NOMO-1 treated with dmso at 0.1 percent for 144 hours (cell line): ENCODE results near the gene CCR5.
"Not testable (repeated sequence)": the region's sequence is repeated elsewhere in the genome, so short reads cannot be mapped to it uniquely, and the experiment has no call there.

ENCODE experiments used
- DNase-seq: peaks from one replicate; lab custom pipeline; 2025; ENCODE audit not compliant: unreplicated experiment; lab: John Stamatoyannopoulos, UW

Gene CCR5

DNA sequence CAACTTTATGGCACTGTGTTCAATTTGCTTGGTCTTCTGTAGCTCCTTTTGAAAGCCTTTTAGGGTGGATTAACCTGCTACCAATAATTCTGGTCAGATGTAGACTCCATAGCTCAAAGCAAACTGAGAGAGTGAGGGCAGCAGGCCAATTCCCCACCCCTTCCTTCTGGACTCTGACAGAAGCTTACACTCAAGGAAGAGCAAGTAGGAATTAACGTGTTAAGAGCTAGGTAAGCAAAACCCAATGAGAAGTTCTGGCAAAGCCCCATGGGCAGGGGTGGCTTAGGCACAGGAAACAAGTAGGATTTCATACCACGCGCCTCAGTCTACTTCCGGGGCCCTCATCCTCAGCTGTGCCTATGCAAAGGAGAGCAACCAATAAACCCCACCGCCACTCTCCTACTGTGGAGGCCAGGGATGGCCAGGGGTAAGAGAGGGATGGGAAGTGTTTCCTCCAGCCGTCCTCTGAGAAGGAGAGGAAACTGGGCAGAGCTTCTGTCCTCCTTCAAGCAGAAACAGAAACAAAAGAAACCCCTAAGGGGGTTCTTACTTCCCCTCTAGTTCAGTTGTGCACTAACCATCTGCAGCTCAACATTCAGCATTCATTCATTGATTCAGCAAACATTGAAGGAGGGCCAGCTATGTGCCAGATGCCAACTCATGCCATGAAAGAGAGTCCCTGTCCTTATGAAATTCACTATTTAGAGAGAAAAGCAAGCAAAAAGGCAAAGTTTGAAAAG, 12.6 kb downstream of the CCR5 start:
- no peak for DNase-seq

DNA sequence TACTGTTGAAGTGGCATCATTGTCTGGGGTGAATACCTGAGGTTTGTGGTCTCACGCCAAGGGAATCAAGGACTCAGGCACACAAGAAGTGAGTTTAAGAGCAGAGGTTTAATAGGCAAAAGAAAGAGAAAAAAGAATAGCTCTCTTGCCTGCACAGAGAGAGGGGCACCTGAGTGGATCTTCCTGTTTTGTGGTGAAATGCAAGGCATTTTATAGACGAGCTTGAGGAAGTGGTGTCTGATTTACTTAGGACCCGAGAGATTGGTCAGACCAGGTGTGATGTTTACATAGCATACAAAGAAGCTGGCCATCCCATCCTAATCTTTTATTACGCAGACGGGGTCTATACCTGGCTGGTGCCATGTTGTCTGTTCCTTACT, 13.2 kb downstream of the CCR5 start:
- peak; percentile 39 for DNase-seq

GRCh38 chr3:46386205-46386604, 15.5 kb downstream of the CCR5 start:
- peak; percentile 54 for DNase-seq

- DNase-seq, result not testable (repeated sequence)
These were observed 18.1 kb downstream of the CCR5 start for GRCh38 chr3:46388847-46389246.

DNA sequence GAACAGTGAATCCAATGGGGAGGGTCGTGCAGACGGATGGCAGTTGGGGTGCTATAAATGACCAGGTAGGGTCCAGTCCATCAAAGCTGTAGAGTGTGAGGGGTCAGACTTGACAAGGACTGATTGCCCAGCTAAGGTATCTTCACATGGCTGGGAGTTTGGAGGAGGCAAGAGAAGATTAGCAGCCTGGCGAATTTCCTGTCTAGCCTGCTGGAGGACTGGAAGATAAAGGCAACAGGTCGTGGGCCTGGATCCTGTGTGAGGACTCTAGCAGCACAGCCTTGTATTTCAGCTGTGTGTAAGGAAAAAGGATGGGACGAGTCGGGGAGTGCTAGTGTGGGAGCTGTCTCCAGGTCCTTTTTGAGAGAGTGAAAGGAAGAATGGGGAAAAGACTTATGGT, 18.6 kb downstream of the CCR5 start:
- no peak for DNase-seq

DNA sequence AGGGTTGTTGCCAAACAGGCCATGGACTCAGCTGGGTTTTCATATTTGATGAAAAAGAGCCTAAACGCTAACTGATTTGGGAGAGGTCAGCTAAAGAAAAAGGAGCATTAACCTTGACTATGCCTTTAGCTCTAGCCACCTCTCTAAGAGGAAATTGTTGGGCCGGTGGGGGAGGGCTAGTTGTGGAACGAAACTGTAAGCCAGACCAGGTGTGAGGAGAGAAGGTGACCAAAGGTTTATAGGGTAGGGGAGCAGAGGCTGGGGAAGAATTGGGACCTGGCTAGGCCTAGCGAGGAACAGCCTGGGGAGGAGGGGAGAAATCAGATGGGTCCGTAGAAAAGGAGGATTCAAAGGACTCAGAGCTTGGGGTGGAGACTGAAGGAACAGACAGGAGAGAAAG, 20.8 kb downstream of the CCR5 start:
- DNase-seq, result not testable (repeated sequence)

GRCh38 chr3:46393011-46393410, 22.3 kb downstream of the CCR5 start:
- DNase-seq, result no peak

- peak; percentile 76 for DNase-seq
These were observed 23.0 kb downstream of the CCR5 start for GRCh38 chr3:46393554-46394434.

GRCh38 chr3:46395210-46395661, 24.5 kb downstream of the CCR5 start:
- DNase-seq, result no peak

GRCh38 chr3:46395766-46396530, 25.2 kb downstream of the CCR5 start:
- DNase-seq, result peak; percentile 19

- DNase-seq, result no peak
These were observed 26.4 kb downstream of the CCR5 start for GRCh38 chr3:46397111-46397510.

- no peak for DNase-seq
These were observed 27.6 kb downstream of the CCR5 start for GRCh38 chr3:46398186-46398955.

DNA sequence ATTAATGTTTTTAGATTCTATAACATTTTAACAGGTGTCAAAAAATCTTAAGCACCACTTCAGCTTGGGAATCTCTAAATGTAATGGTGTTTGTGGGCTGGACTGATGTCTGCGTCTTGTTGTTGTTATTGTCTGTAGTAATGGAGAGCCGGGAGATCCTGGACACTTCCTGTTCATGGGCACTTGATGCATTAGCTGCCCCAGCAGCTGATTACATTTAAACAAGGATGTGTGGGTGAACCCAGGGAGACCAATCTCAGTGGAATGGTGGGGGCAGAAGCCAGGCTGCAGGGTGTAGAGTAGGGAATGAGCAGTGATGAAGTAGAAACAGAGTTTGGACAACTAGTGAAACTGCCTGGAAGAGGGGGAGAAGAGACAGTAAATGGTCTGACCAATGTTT, 28.4 kb downstream of the CCR5 start:
- DNase-seq, result no peak

- DNase-seq, result no peak
These were observed 28.8 kb downstream of the CCR5 start for GRCh38 chr3:46399557-46399956.

- no peak for DNase-seq
These were observed 29.4 kb downstream of the CCR5 start for GRCh38 chr3:46400000-46400734.

GRCh38 chr3:46400846-46401245, 30.1 kb downstream of the CCR5 start:
- no peak for DNase-seq

DNA sequence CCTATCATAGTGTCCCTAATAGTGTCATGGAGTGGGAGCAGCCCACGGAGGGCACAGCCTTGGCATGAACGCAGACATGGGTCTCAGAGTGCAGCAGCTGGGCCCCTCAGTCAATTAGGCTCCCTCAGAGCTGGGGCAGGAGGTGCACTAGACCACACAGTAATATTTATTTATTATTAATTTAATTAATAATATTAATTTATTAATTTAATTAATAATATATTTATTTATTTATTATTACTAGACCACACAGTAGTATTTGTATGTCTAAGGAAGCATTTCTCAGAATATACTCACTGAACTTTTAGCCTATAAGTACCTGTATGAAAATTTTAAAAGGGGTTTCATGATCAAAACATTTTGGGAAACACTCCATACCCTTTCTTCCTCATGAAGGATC, 30.8 kb downstream of the CCR5 start:
- DNase-seq, result no peak

GRCh38 chr3:46402902-46403301, 32.2 kb downstream of the CCR5 start:
- not testable (repeated sequence) for DNase-seq

- DNase-seq, result no peak
These were observed 34.7 kb downstream of the CCR5 start for GRCh38 chr3:46405301-46406019.
